GM12864 (cell line): ENCODE measurements around the gene CDH23.

Source experiments
- DNase-seq: peaks from one replicate; pipeline ENCODE4 v3.0.0-alpha.2; 2011; ENCODE audit warnings: low read depth
- H3K4me3 ChIP-seq: 2 replicates; pipeline ENCODE4 v1.5.1; 2011; ENCODE audit warnings: mild to moderate bottlenecking, low read depth, low read length, control low read depth
- CTCF ChIP-seq: IDR thresholded peaks from 2 replicates; pipeline ENCODE4 v1.5.1; 2011; ENCODE audit warnings: low read depth, mild to moderate bottlenecking, moderate library complexity, low read length, control low read depth, inconsistent platforms; ENCODE audit errors: missing control alignments

Gene CDH23

GRCh38 chr10:71432956-71433767 is 36.4 kb downstream of the CDH23 start:
- no peak for TF ChIP-seq CTCF
- DNase-seq: no peak
- no peak overlapping the region for H3K4me3 ChIP-seq

GRCh38 chr10:71433768-71434744 is 37.3 kb downstream of the CDH23 start:
- DNase-seq: no peak
- TF ChIP-seq CTCF: no peak
- H3K4me3 ChIP-seq: no peak overlapping the region

- H3K4me3 ChIP-seq: no peak overlapping the region
- DNase-seq: no peak
- TF ChIP-seq CTCF: no peak
Observed at GRCh38 chr10:71434760-71435394, 38.2 kb downstream of the CDH23 start.

- H3K4me3 ChIP-seq: no peak overlapping the region
- TF ChIP-seq CTCF: no peak
- no peak for DNase-seq
Observed at GRCh38 chr10:71435571-71436267, 39.0 kb downstream of the CDH23 start.

- TF ChIP-seq CTCF: no peak
- DNase-seq: no peak
- no peak overlapping the region for H3K4me3 ChIP-seq
Observed at GRCh38 chr10:71436268-71437125, 39.8 kb downstream of the CDH23 start.
